HS-27A (cell line): Measurements from ENCODE around the gene CFAP52.
"Not testable (repeated sequence)": the region's sequence is repeated elsewhere in the genome, so short reads cannot be mapped to it uniquely, and the experiment has no call there.

Source experiments
- DNase-seq: peaks from one replicate; pipeline ENCODE4 v3.0.0-alpha.2; 2012; ENCODE audit warnings: low read depth, missing footprints

The CFAP52 gene

GRCh38 chr17:9568957-9569588 is 7.4 kb upstream of the CFAP52 start:
- no peak for DNase-seq

GRCh38 chr17:9571201-9571600 is 5.2 kb upstream of the CFAP52 start:
- no peak for DNase-seq

GRCh38 chr17:9575381-9576101 is 901 bp upstream of the CFAP52 start, which contains the start of gene STX8:
STX8 (minus strand) TSS chr17:9575820; CDS start chr17:9575808, 12 bp downstream.
- peak; percentile 64 for DNase-seq

- DNase-seq, result no peak
Observed at GRCh38 chr17:9577373-9577709, 899 bp downstream of the CFAP52 start.

- DNase-seq, result no peak
Observed at GRCh38 chr17:9587969-9588656, 11.7 kb downstream of the CFAP52 start.

GRCh38 chr17:9594065-9594464 is 17.6 kb downstream of the CFAP52 start:
- DNase-seq, result no peak

GRCh38 chr17:9597638-9598037 is 21.2 kb downstream of the CFAP52 start:
- DNase-seq, result not testable (repeated sequence)

- DNase-seq, result no peak
Observed at GRCh38 chr17:9598661-9599060, 22.2 kb downstream of the CFAP52 start.

GRCh38 chr17:9604583-9604982 is 28.1 kb downstream of the CFAP52 start:
- not testable (repeated sequence) for DNase-seq

GRCh38 chr17:9606453-9606852 is 30.0 kb downstream of the CFAP52 start:
- DNase-seq, result no peak

GRCh38 chr17:9607058-9607457 is 30.6 kb downstream of the CFAP52 start:
- not testable (repeated sequence) for DNase-seq

GRCh38 chr17:9611557-9611956 is 35.1 kb downstream of the CFAP52 start:
- no peak for DNase-seq

- no peak for DNase-seq
Observed at GRCh38 chr17:9612006-9612405, 35.6 kb downstream of the CFAP52 start.

- DNase-seq, result no peak
Observed at GRCh38 chr17:9615486-9615885, 39.0 kb downstream of the CFAP52 start.

- no peak for DNase-seq
Observed at GRCh38 chr17:9622961-9623360, 46.5 kb downstream of the CFAP52 start.

- DNase-seq, result no peak
Observed at GRCh38 chr17:9628509-9628908, 52.1 kb downstream of the CFAP52 start.

GRCh38 chr17:9632741-9633140 is 56.3 kb downstream of the CFAP52 start:
- no peak for DNase-seq

- DNase-seq, result no peak
Observed at GRCh38 chr17:9635340-9635739, 58.9 kb downstream of the CFAP52 start.

- no peak for DNase-seq
Observed at GRCh38 chr17:9636501-9636900, 60.1 kb downstream of the CFAP52 start.

GRCh38 chr17:9640388-9640787 is 63.9 kb downstream of the CFAP52 start:
- not testable (repeated sequence) for DNase-seq

GRCh38 chr17:9643611-9644010 is 67.2 kb downstream of the CFAP52 start:
- DNase-seq, result no peak

- no peak for DNase-seq
Observed at GRCh38 chr17:9644910-9645751, 68.7 kb downstream of the CFAP52 start, which contains the start of gene USP43. USP43 (plus strand) TSS chr17:9645517; CDS start chr17:9645633, 116 bp downstream.
